ENCODE data around the gene COL11A2. TPM values are rescaled to one million over a fixed set of nuclear protein-coding genes. Genes with fewer than 3 reads are reported as not detected.

The COL11A2 gene
- total and polyA plus RNA-seq, 4 experiments from 2014 or later = 0.40 to 1.6 (median 0.87) TPM

GRCh38 chr6:33116841-33117711 is 75.2 kb downstream of the COL11A2 start:
- Mint-ChIP-seq H3K4me1 (peaks cover 0 to 13% (median 5%) of the 10 kb centered on the region in 4 donors), H3K27me3 (peaks cover 47 to 62% of the 10 kb centered on the region in 2 donors), H3K27ac (peak overlapping the region in 1 of 7 donors; percentile 50), H3K9me3 (no peaks in the 10 kb centered on the region), H3K4me3 (peak overlapping the region in 3 of 8 donors; percentile 29 to 68 (median 42)), H3K36me3 (no peaks in the 10 kb centered on the region)
- H3K9me3 ChIP-seq (ENCODE audit: control insufficient read depth in 1 of 2, low read length in 2 of 2) = no peaks in the 10 kb centered on the region
- intact Hi-C loops (cut with micrococcal nuclease) = no loop called here
- no peak for DNase-seq
- ChIA-PET POLR2A (ENCODE audit: partially characterized antibody) (interaction anchor here (2.0 kb wide), 1 partner anchor 131 kb away, joined by 6 read pairs; no protein-coding TSS in a partner anchor), CTCF (ENCODE audit: partially characterized antibody) (interaction anchor here (0.8 to 4.2 kb wide), 8 partner anchors 9 to 131 kb away, joined by 3 to 40 read pairs (median 4); no protein-coding TSS in a partner anchor)
- H3K27ac ChIP-seq (ENCODE audit: low read depth, low read length) = no peak overlapping the region
- no peaks in the 10 kb centered on the region for H3K36me3 ChIP-seq (ENCODE audit: insufficient read depth, low read length)
- peaks cover 17% of the 10 kb centered on the region for H3K27me3 ChIP-seq (ENCODE audit: insufficient read depth, low read length)
- no peaks in the 10 kb centered on the region for H3K4me1 ChIP-seq (ENCODE audit: insufficient read depth, low read length)
- no peak overlapping the region for H3K4me3 ChIP-seq (ENCODE audit: low read length in 2 of 2)

GRCh38 chr6:33116417-33116816 is 75.8 kb downstream of the COL11A2 start:
- Histone ChIP-seq H3K4me1 (ENCODE audit: insufficient read depth, low read length) (no peaks in the 10 kb centered on the region), H3K36me3 (ENCODE audit: insufficient read depth, low read length) (no peaks in the 10 kb centered on the region), H3K27me3 (ENCODE audit: insufficient read depth, low read length) (peaks cover 17% of the 10 kb centered on the region), H3K27ac (ENCODE audit: low read depth, low read length) (no peak overlapping the region), H3K9me3 (ENCODE audit: control insufficient read depth in 1 of 2, low read length in 2 of 2) (no peaks in the 10 kb centered on the region), H3K4me3 (ENCODE audit: low read length in 2 of 2) (no peak overlapping the region)
- H3K4me3 Mint-ChIP-seq = no peak overlapping the region
- no peak overlapping the region for H3K27ac Mint-ChIP-seq
- intact Hi-C loops (cut with micrococcal nuclease) = no loop called here
- H3K36me3 Mint-ChIP-seq = no peaks in the 10 kb centered on the region
- peaks cover 45 to 63% of the 10 kb centered on the region in 2 donors for H3K27me3 Mint-ChIP-seq
- CTCF ChIA-PET (ENCODE audit: partially characterized antibody) = interaction anchor here (0.8 to 1.5 kb wide), 7 partner anchors 10 to 102 kb away, joined by 3 to 4 read pairs (median 4); no protein-coding TSS in a partner anchor
- POLR2A ChIA-PET (ENCODE audit: partially characterized antibody) = no interaction called here
- no peaks in the 10 kb centered on the region for H3K9me3 Mint-ChIP-seq
- DNase-seq = no peak
- peaks cover 0 to 13% (median 5%) of the 10 kb centered on the region in 4 donors for H3K4me1 Mint-ChIP-seq

GRCh38 chr6:33114406-33114805 is 77.9 kb downstream of the COL11A2 start:
- no peak overlapping the region for H3K27ac Mint-ChIP-seq
- Histone ChIP-seq H3K27me3 (ENCODE audit: insufficient read depth, low read length) (peaks cover 17% of the 10 kb centered on the region), H3K36me3 (ENCODE audit: insufficient read depth, low read length) (no peaks in the 10 kb centered on the region), H3K4me1 (ENCODE audit: insufficient read depth, low read length) (no peaks in the 10 kb centered on the region), H3K4me3 (ENCODE audit: low read length in 2 of 2) (no peak overlapping the region), H3K9me3 (ENCODE audit: control insufficient read depth in 1 of 2, low read length in 2 of 2) (no peaks in the 10 kb centered on the region), H3K27ac (ENCODE audit: low read depth, low read length) (no peak overlapping the region)
- POLR2A ChIA-PET (ENCODE audit: partially characterized antibody) = no interaction called here
- no peaks in the 10 kb centered on the region for H3K36me3 Mint-ChIP-seq
- H3K4me3 Mint-ChIP-seq = no peak overlapping the region
- intact Hi-C loops (cut with micrococcal nuclease) = no loop called here
- H3K27me3 Mint-ChIP-seq = peaks cover 52 to 72% of the 10 kb centered on the region in 2 donors
- H3K9me3 Mint-ChIP-seq = no peaks in the 10 kb centered on the region
- CTCF ChIA-PET (ENCODE audit: partially characterized antibody) = interaction anchor here (0.7 to 2.0 kb wide), 3 partner anchors 31 to 134 kb away, joined by 3 to 6 read pairs (median 6); no protein-coding TSS in a partner anchor
- no peak for DNase-seq
- peaks cover 0 to 13% (median 5%) of the 10 kb centered on the region in 4 donors for H3K4me1 Mint-ChIP-seq

- no peaks in the 10 kb centered on the region for H3K36me3 ChIP-seq (ENCODE audit: insufficient read depth, low read length)
- no peak for DNase-seq
- H3K4me3 Mint-ChIP-seq = no peak overlapping the region
- no peaks in the 10 kb centered on the region for H3K4me1 ChIP-seq (ENCODE audit: insufficient read depth, low read length)
- ChIA-PET POLR2A (ENCODE audit: partially characterized antibody) (no interaction called here), CTCF (ENCODE audit: partially characterized antibody) (interaction anchor here (0.7 to 2.0 kb wide), 3 partner anchors 31 to 135 kb away, joined by 3 to 6 read pairs (median 6); no protein-coding TSS in a partner anchor)
- intact Hi-C loops (cut with micrococcal nuclease) = no loop called here
- peaks cover 17% of the 10 kb centered on the region for H3K27me3 ChIP-seq (ENCODE audit: insufficient read depth, low read length)
- peaks cover 0 to 13% (median 5%) of the 10 kb centered on the region in 4 donors for H3K4me1 Mint-ChIP-seq
- no peak overlapping the region for H3K4me3 ChIP-seq (ENCODE audit: low read length in 2 of 2)
- H3K9me3 ChIP-seq (ENCODE audit: control insufficient read depth in 1 of 2, low read length in 2 of 2) = no peaks in the 10 kb centered on the region
- H3K36me3 Mint-ChIP-seq = no peaks in the 10 kb centered on the region
- no peak overlapping the region for H3K27ac ChIP-seq (ENCODE audit: low read depth, low read length)
- H3K27me3 Mint-ChIP-seq = peaks cover 53 to 76% of the 10 kb centered on the region in 2 donors
- H3K9me3 Mint-ChIP-seq = no peaks in the 10 kb centered on the region
- H3K27ac Mint-ChIP-seq = no peak overlapping the region
Measured at GRCh38 chr6:33113755-33114154, 78.5 kb downstream of the COL11A2 start.

Small RNAs within 50 kb of the gene (microRNA-seq; reads per million reads assigned to microRNA genes)
- gene MIR219A1 (ENCODE audit: borderline microRNAs expressed, borderline number of aligned reads, borderline replicate concordance) = 0.96 reads per million

Other genes starting within 250 kb of the COL11A2 start
- gene HLA-DMA, start 239.4 kb downstream of the COL11A2 start, total RNA-seq = 10 to 100 TPM in 1 of 2 experiments, 1 to 10 TPM in 1; 8.5 to 10.2 TPM
- 10 to 100 TPM in 1 of 2 donors, 1 to 10 TPM in 1; 8.1 to 26.0 TPM for gene HLA-DMA, start 239.4 kb downstream of the COL11A2 start, polyA plus RNA-seq
- gene BRD2, start 223.9 kb downstream of the COL11A2 start, total RNA-seq = 100 to 1,000 TPM; 375 to 378 TPM
- 10 to 100 TPM; 13.7 to 87.8 TPM for gene BRD2, start 223.9 kb downstream of the COL11A2 start, polyA plus RNA-seq
- 1 to 10 TPM in 1 of 2 experiments, under 1 TPM in 1; 0.69 to 1.4 TPM for gene HLA-DOA, start 182.9 kb downstream of the COL11A2 start, total RNA-seq
- 1 to 10 TPM in 1 of 2 donors, not detected in 1; 1.8 TPM for gene HLA-DOA, start 182.9 kb downstream of the COL11A2 start, polyA plus RNA-seq
- 10 to 100 TPM; 17.0 to 18.2 TPM for gene HLA-DPA1, start 118.8 kb downstream of the COL11A2 start, total RNA-seq
- gene HLA-DPA1, start 118.8 kb downstream of the COL11A2 start, polyA plus RNA-seq = 10 to 100 TPM; 40.0 to 41.6 TPM
- gene HLA-DPB1, start 116.5 kb downstream of the COL11A2 start, total RNA-seq = 10 to 100 TPM; 14.5 to 17.2 TPM
- gene HLA-DPB1, start 116.5 kb downstream of the COL11A2 start, polyA plus RNA-seq = 10 to 100 TPM; 50.5 to 76.9 TPM
- gene RXRB, start 8.2 kb upstream of the COL11A2 start, total RNA-seq = 10 to 100 TPM; 89.2 to 94.3 TPM
- 10 to 100 TPM in 1 of 2 donors, 1 to 10 TPM in 1; 5.6 to 11.5 TPM for gene RXRB, start 8.2 kb upstream of the COL11A2 start, polyA plus RNA-seq
- gene SLC39A7, start 8.4 kb upstream of the COL11A2 start, total RNA-seq = 10 to 100 TPM; 40.8 to 40.9 TPM
- gene SLC39A7, start 8.4 kb upstream of the COL11A2 start, polyA plus RNA-seq = 10 to 100 TPM; 22.9 to 23.1 TPM
- gene HSD17B8, start 12.2 kb upstream of the COL11A2 start, total RNA-seq = 10 to 100 TPM; 20.2 to 22.3 TPM
- 10 to 100 TPM; 57.4 to 77.3 TPM for gene HSD17B8, start 12.2 kb upstream of the COL11A2 start, polyA plus RNA-seq
- 10 to 100 TPM; 36.8 to 38.4 TPM for gene RING1, start 16.0 kb upstream of the COL11A2 start, total RNA-seq
- gene RING1, start 16.0 kb upstream of the COL11A2 start, polyA plus RNA-seq = 1 to 10 TPM; 3.4 to 7.8 TPM
- gene VPS52, start 79.4 kb upstream of the COL11A2 start, total RNA-seq = 10 to 100 TPM; 89.4 to 95.7 TPM
- gene VPS52, start 79.4 kb upstream of the COL11A2 start, polyA plus RNA-seq = 10 to 100 TPM; 13.4 to 18.6 TPM
- gene RPS18, start 79.6 kb upstream of the COL11A2 start, total RNA-seq = 1,000 to 10,000 TPM; 3,264 to 3,439 TPM
- 1,000 to 10,000 TPM; 8,832 to 8,968 TPM for gene RPS18, start 79.6 kb upstream of the COL11A2 start, polyA plus RNA-seq
- 10 to 100 TPM; 43.3 to 46.7 TPM for gene B3GALT4, start 84.7 kb upstream of the COL11A2 start, total RNA-seq
- 10 to 100 TPM; 22.2 to 30.5 TPM for gene B3GALT4, start 84.7 kb upstream of the COL11A2 start, polyA plus RNA-seq
- 10 to 100 TPM; 60.8 to 66.1 TPM for gene WDR46, start 96.8 kb upstream of the COL11A2 start, total RNA-seq
- 10 to 100 TPM; 65.8 to 88.9 TPM for gene WDR46, start 96.8 kb upstream of the COL11A2 start, polyA plus RNA-seq
- gene PFDN6, start 97.1 kb upstream of the COL11A2 start, total RNA-seq = 10 to 100 TPM; 43.6 to 45.5 TPM
- gene PFDN6, start 97.1 kb upstream of the COL11A2 start, polyA plus RNA-seq = 10 to 100 TPM; 33.1 to 36.7 TPM
- 10 to 100 TPM; 66.8 to 67.9 TPM for gene RGL2, start 106.5 kb upstream of the COL11A2 start, total RNA-seq
- gene RGL2, start 106.5 kb upstream of the COL11A2 start, polyA plus RNA-seq = 10 to 100 TPM in 1 of 2 donors, 1 to 10 TPM in 1; 10.0 to 12.5 TPM
- gene TAPBP, start 121.6 kb upstream of the COL11A2 start, total RNA-seq = 100 to 1,000 TPM; 240 to 248 TPM
- 100 to 1,000 TPM; 277 to 370 TPM for gene TAPBP, start 121.6 kb upstream of the COL11A2 start, polyA plus RNA-seq
- gene ZBTB22, start 125.3 kb upstream of the COL11A2 start, total RNA-seq = 10 to 100 TPM; 28.6 to 28.7 TPM
- 10 to 100 TPM; 15.3 to 18.4 TPM for gene ZBTB22, start 125.3 kb upstream of the COL11A2 start, polyA plus RNA-seq
- 10 to 100 TPM; 76.4 to 84.7 TPM for gene DAXX, start 130.5 kb upstream of the COL11A2 start, total RNA-seq
- gene DAXX, start 130.5 kb upstream of the COL11A2 start, polyA plus RNA-seq = 100 to 1,000 TPM in 1 of 2 donors, 10 to 100 TPM in 1; 73.1 to 125 TPM
- under 1 TPM; 0.61 to 0.69 TPM for gene KIFC1, start 199.4 kb upstream of the COL11A2 start, total RNA-seq
- under 1 TPM in 1 of 2 donors, not detected in 1; 0.54 TPM for gene KIFC1, start 199.4 kb upstream of the COL11A2 start, polyA plus RNA-seq
- gene PHF1, start 218.5 kb upstream of the COL11A2 start, total RNA-seq = 100 to 1,000 TPM; 220 TPM
- gene PHF1, start 218.5 kb upstream of the COL11A2 start, polyA plus RNA-seq = 10 to 100 TPM; 61.2 to 81.8 TPM
- 100 to 1,000 TPM; 210 to 217 TPM for gene CUTA, start 225.6 kb upstream of the COL11A2 start, total RNA-seq
- gene CUTA, start 225.6 kb upstream of the COL11A2 start, polyA plus RNA-seq = 100 to 1,000 TPM; 371 to 407 TPM
- gene SYNGAP1, start 227.6 kb upstream of the COL11A2 start, total RNA-seq = 10 to 100 TPM; 47.8 to 48.0 TPM
- 1 to 10 TPM in 1 of 2 donors, not detected in 1; 1.9 TPM for gene SYNGAP1, start 227.6 kb upstream of the COL11A2 start, polyA plus RNA-seq